ENCODE results near the gene IRAK3. TPM values are rescaled to one million over a fixed set of nuclear protein-coding genes. Genes with fewer than 3 reads are reported as not detected.
"Not testable (repeated sequence)": the region's sequence is repeated elsewhere in the genome, so short reads cannot be mapped to it uniquely, and the experiment has no call there.

The IRAK3 gene
- total RNA-seq, 1 donor from 2014 or later, result 5.0 TPM

DNA sequence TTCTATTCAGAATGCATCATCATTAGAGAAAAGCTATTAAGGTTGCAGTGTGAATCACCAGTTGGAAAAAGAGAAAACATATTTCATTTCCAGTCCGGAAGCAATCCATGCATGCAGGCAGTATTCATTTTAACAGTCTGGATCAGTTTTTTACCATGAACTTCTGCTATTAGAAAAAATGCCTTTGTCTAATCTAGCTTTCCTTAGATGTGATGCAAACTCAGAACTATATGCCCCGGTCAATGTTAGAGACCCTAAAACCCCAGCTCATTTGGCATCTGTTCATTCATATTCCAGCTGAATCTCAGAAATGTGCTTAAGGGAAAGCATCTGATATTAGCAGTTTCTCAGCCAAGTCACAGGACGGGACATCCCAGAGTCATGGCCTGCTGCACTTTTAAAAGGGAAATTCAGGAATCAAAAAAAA, 8.5 kb downstream of the IRAK3 start:
- DNase-seq (ENCODE audit: missing footprints), result no peak
- no peak for ATAC-seq
- intact Hi-C loops (cut with DNase I), result no loop called here

DNA sequence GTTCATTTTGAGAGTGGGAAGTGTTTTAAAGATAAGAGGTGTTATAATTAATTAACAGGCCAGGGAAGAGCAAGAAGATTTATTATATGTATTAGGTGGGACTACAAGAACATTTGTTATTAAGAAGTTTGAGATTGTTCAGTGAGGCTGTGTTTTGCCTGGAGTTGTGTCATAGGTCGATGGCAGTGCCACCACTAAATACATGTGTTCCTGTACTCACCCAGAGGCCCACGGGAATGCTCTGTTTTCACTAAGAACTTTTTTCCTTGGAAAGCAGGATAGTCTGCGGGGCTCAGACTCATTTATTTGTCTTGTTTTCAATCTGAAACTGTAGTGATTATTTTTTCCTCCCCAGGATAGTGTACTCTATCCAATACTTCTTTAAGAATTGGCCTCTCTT, 10.1 kb downstream of the IRAK3 start:
- DNase-seq (ENCODE audit: missing footprints) (no peak), ATAC-seq (peak; percentile 26)
- intact Hi-C loops (cut with DNase I), result no loop called here

DNA sequence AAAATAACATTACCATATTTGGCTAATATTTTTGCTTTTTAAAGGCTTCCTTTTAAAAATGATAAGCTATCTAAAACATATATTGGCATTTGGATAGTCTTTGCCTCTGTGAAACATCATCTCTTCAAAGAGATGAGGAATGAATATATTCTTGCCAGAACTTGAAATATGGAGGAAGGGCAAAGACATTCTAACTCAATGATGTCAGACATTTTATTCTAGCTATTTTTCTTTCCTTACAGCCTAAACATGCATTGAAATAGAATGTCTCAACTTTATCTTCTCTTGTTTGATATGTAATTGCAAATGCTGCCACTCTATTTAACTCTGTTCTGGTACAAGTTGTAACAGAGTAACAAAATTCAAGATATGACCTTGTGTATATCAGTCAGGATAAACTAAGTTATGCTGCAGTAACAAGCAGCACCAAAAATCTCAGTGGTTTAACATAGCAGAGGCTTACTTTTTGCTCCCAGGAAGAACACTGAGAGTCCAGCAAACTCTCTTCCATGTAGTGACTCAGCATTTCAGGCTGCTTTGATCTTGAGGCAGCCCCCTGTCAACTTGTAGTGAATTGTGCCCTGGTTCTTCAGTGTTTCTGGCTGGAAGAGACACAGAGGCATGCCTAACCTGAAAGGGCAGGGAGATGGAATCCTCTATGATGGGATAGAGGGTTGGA, 11.0 kb downstream of the IRAK3 start:
- DNase-seq (ENCODE audit: missing footprints) (no peak), ATAC-seq (no peak)
- intact Hi-C loops (cut with DNase I), result no loop called here

DNA sequence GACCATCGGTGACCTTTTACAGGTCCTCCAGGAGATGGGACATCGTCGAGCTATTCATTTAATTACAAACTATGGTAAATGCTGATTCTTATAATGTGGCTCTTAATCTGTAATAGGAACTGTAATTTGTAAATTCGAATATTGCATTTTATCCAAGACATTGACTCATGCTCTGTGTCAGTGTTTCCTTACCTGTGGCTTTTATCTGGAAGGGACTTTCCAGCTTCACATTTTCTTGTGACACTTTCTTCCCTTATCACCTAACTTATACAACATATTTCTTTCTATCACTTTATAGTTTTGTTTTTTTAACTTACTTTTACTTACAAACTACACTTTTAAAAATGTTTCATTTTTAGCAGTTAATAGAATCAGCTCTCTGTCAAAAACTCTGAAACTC, 14.8 kb downstream of the IRAK3 start:
- no peak for DNase-seq (ENCODE audit: missing footprints)
- intact Hi-C loops (cut with DNase I), result no loop called here
- no peak for ATAC-seq

DNA sequence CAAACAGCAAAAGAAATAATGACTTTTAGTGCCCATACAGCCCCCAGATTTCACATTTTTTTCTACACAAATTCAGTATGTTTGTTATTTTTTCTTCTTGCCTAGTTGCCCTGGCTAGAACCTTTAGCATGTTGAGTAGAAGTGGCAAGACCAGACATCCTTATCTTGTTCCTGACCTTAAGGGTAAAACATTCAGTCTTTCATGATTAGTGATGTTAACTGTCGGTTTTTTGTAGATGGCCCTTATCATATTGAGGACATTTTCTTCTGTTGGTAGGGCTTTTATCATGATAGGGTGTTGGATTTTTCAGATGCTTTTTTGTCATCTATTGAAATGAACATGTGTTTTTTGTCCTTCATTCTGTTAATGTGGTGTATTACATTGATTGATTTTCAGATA, 17.1 kb downstream of the IRAK3 start:
- ATAC-seq (no peak), DNase-seq (ENCODE audit: missing footprints) (no peak)
- intact Hi-C loops (cut with DNase I), result no loop called here

DNA sequence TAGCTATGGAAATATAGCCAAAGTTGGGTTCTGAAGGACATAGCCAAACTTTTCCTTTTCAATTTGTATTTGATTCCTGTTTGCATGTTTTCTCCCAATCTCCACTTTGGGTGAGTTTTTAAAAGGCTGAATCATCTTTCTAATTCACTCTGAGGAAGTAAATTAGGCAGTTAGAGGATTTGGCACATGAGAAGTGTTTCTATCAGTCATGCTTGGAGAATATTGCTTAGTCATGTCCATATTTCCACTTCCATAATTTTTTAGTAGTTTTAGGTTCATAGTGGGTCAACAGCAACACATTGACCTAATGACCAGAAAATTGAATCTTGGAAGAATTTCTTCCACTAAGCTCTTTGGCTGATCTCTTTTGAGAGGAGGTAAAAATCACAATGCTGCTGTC, 21.8 kb downstream of the IRAK3 start:
- intact Hi-C loops (cut with DNase I), result no loop called here
- DNase-seq (ENCODE audit: missing footprints), result no peak
- ATAC-seq, result no peak

DNA sequence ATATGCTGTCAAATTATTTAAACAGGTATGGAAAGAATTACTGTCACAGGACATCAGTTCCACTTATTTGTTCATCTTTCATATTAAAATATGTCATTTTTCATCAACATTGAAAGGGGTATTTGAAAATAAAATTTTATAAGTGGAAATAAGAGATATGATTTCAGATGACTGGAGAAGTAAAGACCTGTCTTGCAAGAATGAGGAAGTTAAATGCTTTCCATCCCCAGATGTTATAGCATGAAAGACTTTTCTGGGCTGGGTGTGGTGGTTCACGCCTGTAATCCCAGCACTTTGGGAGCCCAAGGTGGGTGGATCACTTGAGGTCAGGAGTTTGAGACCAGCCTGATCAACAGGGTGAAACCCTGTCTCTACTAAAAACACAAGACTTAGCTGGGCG, 22.6 kb downstream of the IRAK3 start:
- ATAC-seq; DNase-seq (ENCODE audit: missing footprints); intact Hi-C loops (cut with DNase I): not testable (repeated sequence)

DNA sequence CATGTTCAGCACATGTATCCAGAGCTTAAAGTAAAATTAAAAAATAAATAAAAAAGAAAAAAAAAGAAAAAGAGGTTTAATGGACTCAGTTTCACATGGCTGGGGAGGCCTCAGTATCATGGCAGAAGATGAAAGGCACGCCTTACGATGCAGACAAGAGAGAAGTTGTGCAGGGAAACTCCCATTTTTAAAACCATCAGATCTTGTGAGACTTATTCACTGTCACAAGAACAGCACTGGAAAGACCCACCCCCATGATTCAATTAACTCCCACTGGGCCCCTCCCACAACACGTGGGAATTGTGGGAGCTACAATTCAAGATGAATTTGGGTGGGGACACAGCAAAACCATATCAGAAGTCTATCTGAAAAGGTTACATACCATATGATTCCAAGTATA, 24.0 kb downstream of the IRAK3 start:
- intact Hi-C loops (cut with DNase I); DNase-seq (ENCODE audit: missing footprints); ATAC-seq: not testable (repeated sequence)

DNA sequence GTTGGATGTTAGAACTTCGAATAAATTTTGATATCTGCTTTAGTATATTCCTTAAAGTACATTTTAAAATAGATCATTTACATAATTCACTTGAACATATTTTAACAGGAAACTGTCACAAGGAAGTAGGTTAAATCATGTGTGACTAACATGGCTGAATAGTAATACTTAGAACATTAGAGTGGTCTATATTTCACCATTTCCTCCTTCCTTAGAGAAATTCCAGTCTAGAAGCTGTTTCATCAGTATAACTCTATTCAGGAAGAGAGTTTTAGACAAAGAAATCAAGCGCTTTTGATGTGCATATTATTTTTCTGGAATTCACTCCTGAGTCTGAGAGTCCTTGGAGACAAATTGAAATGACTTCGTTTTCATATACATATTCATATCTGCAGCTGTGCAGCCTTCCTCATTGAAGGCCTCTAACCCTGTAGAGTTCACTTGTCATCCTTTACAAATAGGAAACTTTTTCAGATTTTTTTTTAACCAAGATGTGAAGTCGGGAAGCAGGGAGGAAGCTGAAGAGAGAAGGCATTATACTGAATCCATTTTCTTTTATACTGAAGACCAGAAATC, 28.4 kb downstream of the IRAK3 start:
- ATAC-seq (no peak), DNase-seq (ENCODE audit: missing footprints) (no peak)
- intact Hi-C loops (cut with DNase I), result no loop called here

DNA sequence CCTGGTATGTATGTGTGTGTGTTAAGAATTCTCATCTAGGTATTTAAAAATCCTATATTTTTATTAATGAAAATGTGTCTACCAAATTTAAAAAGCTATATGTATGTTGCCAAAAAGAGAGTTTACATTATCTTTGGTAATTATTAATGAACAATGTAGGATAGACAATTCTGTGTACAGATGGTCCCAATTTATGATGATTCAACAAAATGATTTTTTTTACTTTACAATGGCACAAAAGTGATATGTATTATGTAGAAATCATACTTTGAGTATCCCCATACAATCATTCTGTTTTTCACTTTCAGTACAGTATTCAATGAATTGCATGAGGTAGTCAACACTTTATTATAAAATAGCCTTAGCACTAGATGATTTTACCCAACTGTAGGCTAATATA, 39.4 kb downstream of the IRAK3 start:
- DNase-seq (ENCODE audit: missing footprints), result no peak
- no peak for ATAC-seq
- intact Hi-C loops (cut with DNase I), result no loop called here

DNA sequence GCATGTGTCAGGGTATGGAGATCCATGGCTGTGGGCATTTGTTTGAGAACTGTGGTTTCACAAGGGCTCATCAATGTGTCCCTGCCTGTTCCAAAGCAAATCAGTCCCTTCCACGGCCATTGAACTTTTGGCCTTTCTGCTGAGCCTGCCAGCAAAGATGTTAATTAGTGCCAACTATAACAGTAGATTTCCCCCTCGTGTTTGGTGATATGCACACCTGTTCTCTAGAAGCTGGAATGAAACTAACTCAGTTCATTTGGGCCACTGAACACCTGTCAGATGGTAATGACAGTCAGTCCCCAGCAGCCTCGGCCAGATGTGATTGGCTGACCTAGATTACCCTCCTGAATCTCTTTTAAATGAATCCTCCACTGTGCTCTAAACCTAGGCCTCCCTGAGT, 43.2 kb downstream of the IRAK3 start:
- intact Hi-C loops (cut with DNase I), result no loop called here
- no peak for DNase-seq (ENCODE audit: missing footprints)
- no peak for ATAC-seq

DNA sequence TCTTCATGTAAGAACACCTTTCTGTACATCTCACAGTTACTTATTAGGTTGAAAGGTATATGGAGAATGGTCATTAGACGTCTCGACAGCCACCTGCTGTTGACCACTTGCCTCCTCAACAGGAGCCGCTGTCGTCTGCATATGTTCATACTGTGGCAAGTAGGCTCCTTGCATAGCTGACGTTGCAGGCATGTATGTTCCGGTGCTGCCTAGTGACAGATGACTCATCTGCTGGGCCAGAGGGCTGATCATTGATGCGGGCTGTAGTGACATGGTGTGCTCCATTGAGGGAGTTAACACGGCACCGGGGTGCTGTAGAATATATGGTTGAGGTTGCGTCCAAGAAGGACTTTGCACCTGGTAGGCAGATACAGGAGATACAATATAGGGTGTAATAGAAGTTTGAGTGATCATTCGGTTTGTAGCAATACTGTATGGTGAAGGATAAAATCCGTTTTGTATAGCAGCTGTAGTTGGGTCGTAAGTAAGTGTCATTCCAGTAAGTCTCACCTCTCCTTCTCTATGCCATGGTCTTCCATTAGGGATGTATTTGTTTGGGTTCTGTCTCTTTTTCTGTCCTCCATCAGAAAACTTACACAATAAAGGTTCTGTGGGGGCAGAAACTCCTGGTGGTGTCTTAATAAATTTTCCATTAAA, 45.2 kb downstream of the IRAK3 start:
- DNase-seq (ENCODE audit: missing footprints); intact Hi-C loops (cut with DNase I): not testable (repeated sequence)
- peak; percentile 47 for ATAC-seq

DNA sequence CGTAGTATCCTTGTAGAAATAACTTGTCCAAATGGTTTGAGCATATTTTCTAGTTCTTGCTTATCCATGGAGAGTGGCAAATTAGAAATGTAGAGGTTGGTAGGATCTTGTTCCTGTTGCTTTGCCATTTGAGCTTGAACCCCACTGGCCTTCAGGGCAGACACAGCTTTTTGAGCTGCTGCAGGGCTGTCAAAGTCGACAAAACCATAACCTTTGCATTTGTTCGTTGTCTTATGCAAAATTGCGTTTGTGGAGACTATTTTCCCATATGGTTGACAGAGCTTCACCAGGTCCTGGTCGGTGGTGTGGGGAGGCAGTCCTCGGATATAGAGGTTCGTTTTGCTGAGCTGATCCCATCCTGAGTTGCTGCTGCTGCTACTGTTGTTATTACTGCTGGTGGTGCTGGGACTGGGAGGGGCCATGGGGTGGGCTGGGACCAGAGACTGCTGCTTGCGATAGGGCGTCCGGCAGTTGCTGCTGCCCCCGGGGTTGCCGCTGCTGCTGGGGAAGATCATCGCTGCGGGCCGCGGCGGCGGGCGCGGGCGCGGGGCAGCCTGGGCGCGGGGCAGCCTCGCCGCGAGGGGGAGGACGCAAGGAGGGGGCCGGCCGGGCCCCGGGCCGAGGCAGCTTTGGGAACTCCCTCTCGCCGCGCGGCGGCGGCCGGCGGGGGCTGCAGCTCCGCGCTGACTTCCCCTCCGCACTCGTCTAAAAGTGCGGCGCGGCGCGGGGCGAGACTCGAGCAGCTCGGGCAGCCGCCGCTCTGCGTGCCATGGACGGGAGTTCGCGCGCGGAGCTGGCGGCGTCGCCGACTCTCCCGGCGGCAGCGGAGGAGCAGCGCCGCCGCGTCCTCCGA, 46.0 kb downstream of the IRAK3 start:
- ATAC-seq (peak; percentile 85), DNase-seq (ENCODE audit: missing footprints) (peak; percentile 91)
- intact Hi-C loops (cut with DNase I), result not testable (repeated sequence)

DNA sequence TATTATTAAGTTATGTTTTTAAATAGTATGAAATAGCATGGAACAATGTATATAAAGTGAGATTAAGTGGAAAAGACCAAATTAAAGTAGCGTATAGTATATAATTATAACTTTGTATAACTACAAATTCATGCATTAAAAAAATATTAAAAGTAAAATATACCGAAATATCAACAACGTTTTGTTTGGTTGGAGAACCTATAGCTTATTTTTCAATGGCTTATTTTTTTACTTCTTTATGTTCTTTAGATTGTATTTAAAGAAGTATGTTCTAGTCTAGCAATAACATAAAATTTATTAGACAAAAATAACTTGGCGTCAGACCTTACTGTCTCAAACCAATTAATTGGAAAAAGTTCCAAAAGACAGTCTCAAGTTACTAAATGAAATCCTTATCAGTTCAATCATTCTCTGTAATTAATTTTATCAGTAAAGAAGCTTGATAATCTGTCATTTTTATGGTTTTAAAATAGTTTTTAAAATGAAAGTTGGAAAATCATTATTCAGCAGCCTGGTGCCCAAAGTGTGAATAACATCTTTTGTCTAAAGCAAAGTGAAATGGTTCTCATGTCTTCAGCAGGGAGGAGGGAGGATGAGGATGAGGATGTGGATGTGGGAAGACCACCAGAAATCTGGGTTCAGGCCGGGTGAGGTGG, 46.7 kb downstream of the IRAK3 start:
- no peak for ATAC-seq
- intact Hi-C loops (cut with DNase I), result no loop called here
- DNase-seq (ENCODE audit: missing footprints), result no peak

DNA sequence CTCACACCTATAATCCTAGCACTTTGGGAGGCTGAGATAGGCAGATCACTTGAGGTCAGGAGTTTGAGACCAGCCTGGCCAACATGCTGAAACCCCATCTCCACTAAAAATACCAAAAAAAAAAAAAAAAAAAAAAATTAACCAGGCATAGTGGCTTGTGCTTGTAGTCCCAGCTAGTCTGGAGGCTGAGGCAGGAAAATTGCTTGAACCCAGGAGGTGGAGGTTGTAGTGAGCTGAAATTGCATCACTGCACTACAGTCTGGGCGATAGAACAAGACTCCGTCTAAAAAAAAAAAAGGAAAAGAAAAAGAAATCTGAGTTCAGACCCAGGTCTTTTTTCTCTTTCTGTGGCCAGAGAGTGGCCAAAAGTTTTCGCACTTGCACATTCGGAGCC, 47.3 kb downstream of the IRAK3 start:
- intact Hi-C loops (cut with DNase I); ATAC-seq; DNase-seq (ENCODE audit: missing footprints): not testable (repeated sequence)

DNA sequence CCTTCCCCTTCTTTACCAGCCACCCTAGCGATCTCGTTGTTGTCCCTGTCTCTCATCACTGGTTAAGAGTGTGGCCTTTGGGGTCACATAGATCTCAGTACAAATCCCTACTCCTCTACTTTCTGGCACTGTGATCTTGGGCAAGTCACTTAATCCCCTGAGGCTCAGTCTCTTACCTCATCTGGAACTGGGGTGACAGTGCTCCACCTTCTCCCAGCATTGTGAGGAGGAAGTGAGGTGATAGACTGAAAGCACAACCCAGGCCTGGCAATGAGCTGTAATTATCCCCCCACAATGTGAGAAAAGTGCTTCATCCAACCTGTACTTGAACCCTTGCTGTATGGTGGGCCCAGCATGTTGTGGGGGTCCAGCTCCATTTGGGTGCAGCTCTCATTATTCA, 48.0 kb downstream of the IRAK3 start:
- intact Hi-C loops (cut with DNase I), result no loop called here
- DNase-seq (ENCODE audit: missing footprints) (no peak), ATAC-seq (no peak)

DNA sequence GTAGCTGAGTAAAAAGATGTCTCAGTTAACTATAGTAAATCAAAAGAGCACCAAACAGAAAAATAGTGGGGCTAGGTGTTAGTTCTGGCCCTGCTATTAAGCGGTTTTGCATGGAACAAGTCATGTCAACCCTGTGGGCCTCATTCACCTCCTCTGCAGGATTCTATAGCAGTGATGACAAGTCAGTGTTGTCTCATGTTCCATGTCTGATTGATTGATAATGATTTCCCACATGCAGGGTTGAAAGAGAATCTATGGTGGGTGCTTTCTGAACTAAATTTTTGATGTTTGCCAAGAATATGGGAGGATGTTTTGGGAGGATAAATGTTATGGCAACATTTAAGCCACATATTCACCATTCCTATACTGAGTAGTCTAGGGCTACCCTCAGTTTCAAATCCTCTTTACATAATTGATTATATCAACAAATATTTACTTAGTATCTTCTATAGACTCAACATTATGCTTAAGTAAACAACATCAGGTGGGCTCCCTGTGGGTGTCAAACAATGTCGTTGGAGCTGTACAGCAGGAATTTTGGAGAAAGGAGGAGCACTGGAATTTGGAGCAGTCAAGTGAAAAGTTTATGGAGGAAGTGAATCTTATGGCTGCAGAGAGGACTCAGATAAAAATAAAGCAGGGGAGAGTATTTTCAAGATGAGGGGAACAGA, 48.6 kb downstream of the IRAK3 start:
- intact Hi-C loops (cut with DNase I), result no loop called here
- no peak for ATAC-seq
- DNase-seq (ENCODE audit: missing footprints), result no peak

DNA sequence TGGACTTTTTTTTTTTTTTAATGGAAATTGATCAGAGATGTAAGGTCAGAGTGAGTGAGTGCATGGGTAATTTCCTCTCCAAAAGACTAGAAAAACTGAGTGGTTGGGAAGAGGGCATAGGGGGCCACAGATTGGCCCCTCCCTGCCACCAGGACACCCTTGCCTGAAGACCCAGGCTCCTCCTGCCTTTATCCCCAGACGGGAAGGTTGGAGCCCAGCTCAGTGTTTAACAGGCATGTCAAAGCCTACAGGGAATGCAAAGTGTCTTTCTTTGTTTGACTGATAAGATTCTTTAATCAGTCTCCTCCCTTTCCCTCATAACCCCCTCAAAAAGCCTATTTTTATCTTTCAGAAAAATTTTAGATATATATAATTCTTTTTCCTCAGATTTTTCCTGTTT, 50.3 kb downstream of the IRAK3 start:
- DNase-seq (ENCODE audit: missing footprints), result no peak
- no peak for ATAC-seq
- intact Hi-C loops (cut with DNase I), result no loop called here

Measured in Right ventricle myocardium inferior (tissue), 1 donor.